Measurements from ENCODE around the gene NOTUM. TPM values are rescaled to one million over a fixed set of nuclear protein-coding genes. Genes with fewer than 3 reads are reported as not detected.
"Not testable (repeated sequence)": the region's sequence is repeated elsewhere in the genome, so short reads cannot be mapped to it uniquely, and the experiment has no call there.

The NOTUM gene
- total RNA-seq, 3 donors from 2014 or later: 0.13 TPM; not detected in 2

- DNase-seq (no peak), ATAC-seq (no peak)
- intact Hi-C loops (cut with DNase I, micrococcal nuclease): no loop called here
- H3K4me3 ChIP-seq: no peak overlapping the region
- TF ChIP-seq, protein P1, sequence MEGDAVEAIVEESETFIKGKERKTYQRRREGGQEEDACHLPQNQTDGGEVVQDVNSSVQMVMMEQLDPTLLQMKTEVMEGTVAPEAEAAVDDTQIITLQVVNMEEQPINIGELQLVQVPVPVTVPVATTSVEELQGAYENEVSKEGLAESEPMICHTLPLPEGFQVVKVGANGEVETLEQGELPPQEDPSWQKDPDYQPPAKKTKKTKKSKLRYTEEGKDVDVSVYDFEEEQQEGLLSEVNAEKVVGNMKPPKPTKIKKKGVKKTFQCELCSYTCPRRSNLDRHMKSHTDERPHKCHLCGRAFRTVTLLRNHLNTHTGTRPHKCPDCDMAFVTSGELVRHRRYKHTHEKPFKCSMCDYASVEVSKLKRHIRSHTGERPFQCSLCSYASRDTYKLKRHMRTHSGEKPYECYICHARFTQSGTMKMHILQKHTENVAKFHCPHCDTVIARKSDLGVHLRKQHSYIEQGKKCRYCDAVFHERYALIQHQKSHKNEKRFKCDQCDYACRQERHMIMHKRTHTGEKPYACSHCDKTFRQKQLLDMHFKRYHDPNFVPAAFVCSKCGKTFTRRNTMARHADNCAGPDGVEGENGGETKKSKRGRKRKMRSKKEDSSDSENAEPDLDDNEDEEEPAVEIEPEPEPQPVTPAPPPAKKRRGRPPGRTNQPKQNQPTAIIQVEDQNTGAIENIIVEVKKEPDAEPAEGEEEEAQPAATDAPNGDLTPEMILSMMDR (IDR thresholded peaks at IDR 0.05): no peak
- H3K9me3 ChIP-seq: no peaks in the 10 kb centered on the region
- H3K36me3 ChIP-seq (ENCODE audit: low read depth): no peaks in the 10 kb centered on the region
- H3K4me1 ChIP-seq (ENCODE audit: low read depth): peaks cover 22% of the 10 kb centered on the region
These were observed 4.1 kb downstream of the NOTUM start for GRCh38 chr17:81956607-81957589.

- Histone ChIP-seq H3K9me3 (no peaks in the 10 kb centered on the region), H3K36me3 (ENCODE audit: low read depth) (no peaks in the 10 kb centered on the region), H3K4me1 (ENCODE audit: low read depth) (peaks cover 17% of the 10 kb centered on the region), H3K4me3 (no peak overlapping the region)
- intact Hi-C loops (cut with DNase I, micrococcal nuclease): no loop called here
- TF ChIP-seq, protein P1 (IDR thresholded peaks at IDR 0.05): no peak
- DNase-seq (no peak), ATAC-seq (no peak)
These were observed 5.0 kb downstream of the NOTUM start for GRCh38 chr17:81955756-81956544.

- ATAC-seq (no peak), DNase-seq (no peak)
- H3K36me3 ChIP-seq (ENCODE audit: low read depth): no peaks in the 10 kb centered on the region
- intact Hi-C loops (cut with DNase I, micrococcal nuclease): no loop called here
- no peak overlapping the region for H3K4me3 ChIP-seq
- H3K9me3 ChIP-seq: no peaks in the 10 kb centered on the region
- TF ChIP-seq, protein P1 (IDR thresholded peaks at IDR 0.05): no peak
- H3K4me1 ChIP-seq (ENCODE audit: low read depth): peaks cover 11% of the 10 kb centered on the region
These were observed 5.8 kb downstream of the NOTUM start for GRCh38 chr17:81955058-81955681.

- TF ChIP-seq, protein P1 (IDR thresholded peaks at IDR 0.05): no peak
These were observed 6.6 kb downstream of the NOTUM start for GRCh38 chr17:81954131-81955057.

GRCh38 chr17:81953443-81953842, 7.5 kb downstream of the NOTUM start:
- H3K4me1 ChIP-seq (ENCODE audit: low read depth); DNase-seq; intact Hi-C loops (cut with DNase I, micrococcal nuclease); H3K4me3 ChIP-seq; ATAC-seq; H3K36me3 ChIP-seq (ENCODE audit: low read depth); H3K9me3 ChIP-seq: not testable (repeated sequence)

More at GRCh38 chr17:81954131-81955057, 6.6 kb downstream of the NOTUM start:
- peaks cover 4% of the 10 kb centered on the region for H3K4me1 ChIP-seq (ENCODE audit: low read depth)
- intact Hi-C loops (cut with DNase I, micrococcal nuclease): no loop called here
- H3K4me3 ChIP-seq: no peak overlapping the region
- no peaks in the 10 kb centered on the region for H3K36me3 ChIP-seq (ENCODE audit: low read depth)
- DNase-seq (no peak), ATAC-seq (no peak)
- no peaks in the 10 kb centered on the region for H3K9me3 ChIP-seq
